Astrocyte of the cerebellum (primary cell): ENCODE data around the gene DIAPH2.

Experiments used
- DNase-seq: peaks from one replicate; pipeline ENCODE4 v3.0.0-alpha.2; 2011; ENCODE audit warnings: low read depth
- H3K4me3 ChIP-seq: 2 replicates; pipeline ENCODE4 v1.5.1; 2011; ENCODE audit warnings: mild to moderate bottlenecking, low read depth, low read length, moderate library complexity
- CTCF ChIP-seq: IDR thresholded peaks from 2 replicates; pipeline ENCODE4 v1.5.1; 2012; ENCODE audit warnings: low read length, low read depth, moderate library complexity, mild to moderate bottlenecking; ENCODE audit errors: missing control alignments
- in situ Hi-C: cut with HindIII; loops from 2 replicates; pipeline ENCODE4 v1.10.0; 2017; ENCODE audit warnings: low sequenced_read_pairs

The DIAPH2 gene

DNA sequence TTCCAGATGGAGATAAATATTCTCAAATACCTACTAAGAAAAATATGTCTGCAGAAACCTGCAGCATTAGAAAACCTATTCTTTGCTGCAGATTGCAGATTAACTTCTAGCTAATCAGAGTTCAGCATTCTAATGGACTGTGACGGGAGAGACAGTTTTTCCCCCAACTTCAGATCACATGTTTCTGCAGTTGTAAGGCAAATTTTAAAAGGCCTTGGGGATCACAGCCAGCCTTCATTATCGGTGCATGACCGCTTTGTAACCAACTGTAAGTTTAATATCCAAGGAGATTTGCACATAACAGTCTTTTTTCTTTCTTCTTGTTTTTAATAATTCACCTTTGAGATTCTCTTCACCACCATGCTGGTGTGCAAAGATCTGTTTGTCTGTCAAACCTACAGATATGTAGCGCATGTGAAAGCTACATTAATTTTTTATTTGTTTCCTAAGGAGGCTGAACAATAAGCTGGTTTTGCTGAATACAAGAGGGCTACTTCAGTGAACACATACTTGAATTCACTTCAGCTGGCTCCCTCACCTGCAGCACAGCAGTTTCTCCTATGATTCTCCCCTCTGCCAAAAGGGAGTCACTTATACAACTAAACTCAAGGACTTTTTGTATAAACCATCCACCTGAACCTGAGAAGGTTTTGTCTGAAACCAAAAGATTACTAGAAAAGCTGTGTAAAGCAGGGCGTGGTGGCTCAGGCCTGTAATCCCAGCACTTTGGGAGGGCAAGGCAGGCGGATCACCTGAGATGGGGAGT, 687.5 kb downstream of the DIAPH2 start:
- TF ChIP-seq CTCF, result no peak
- in situ Hi-C loops, result no loop called here
- no peak for DNase-seq
- H3K4me3 ChIP-seq, result no peak overlapping the region

- in situ Hi-C loops, result no loop called here
- no peak for DNase-seq
- no peak overlapping the region for H3K4me3 ChIP-seq
- no peak for TF ChIP-seq CTCF
Measured at GRCh38 chrX:97374266-97374665, 689.6 kb downstream of the DIAPH2 start.

DNA sequence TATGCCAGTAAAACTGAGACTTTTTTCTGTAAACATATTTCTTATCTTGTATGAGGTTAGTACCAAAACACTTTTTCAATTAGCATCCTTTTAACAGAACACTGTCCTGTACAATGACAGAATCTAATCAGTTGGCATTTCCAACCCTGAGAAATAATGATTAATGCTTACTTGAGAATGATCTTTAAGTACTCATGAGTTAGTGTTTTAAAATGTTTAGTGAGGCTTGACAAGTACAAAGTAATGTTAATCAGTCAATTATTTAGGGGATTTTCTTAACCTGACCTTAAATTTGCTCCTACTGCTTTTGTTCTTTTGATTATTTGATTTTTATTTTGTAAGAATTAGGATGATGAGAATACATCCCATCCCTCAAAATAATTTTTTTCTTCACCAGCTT, 695.6 kb downstream of the DIAPH2 start:
- H3K4me3 ChIP-seq, result no peak overlapping the region
- in situ Hi-C loops, result no loop called here
- DNase-seq, result no peak
- no peak for TF ChIP-seq CTCF

GRCh38 chrX:97384685-97385084, 700.0 kb downstream of the DIAPH2 start:
- H3K4me3 ChIP-seq, result no peak overlapping the region
- TF ChIP-seq CTCF, result no peak
- DNase-seq, result no peak
- in situ Hi-C loops, result no loop called here

GRCh38 chrX:97387004-97387403, 702.4 kb downstream of the DIAPH2 start:
- no peak overlapping the region for H3K4me3 ChIP-seq
- DNase-seq, result no peak
- no peak for TF ChIP-seq CTCF
- in situ Hi-C loops, result no loop called here

DNA sequence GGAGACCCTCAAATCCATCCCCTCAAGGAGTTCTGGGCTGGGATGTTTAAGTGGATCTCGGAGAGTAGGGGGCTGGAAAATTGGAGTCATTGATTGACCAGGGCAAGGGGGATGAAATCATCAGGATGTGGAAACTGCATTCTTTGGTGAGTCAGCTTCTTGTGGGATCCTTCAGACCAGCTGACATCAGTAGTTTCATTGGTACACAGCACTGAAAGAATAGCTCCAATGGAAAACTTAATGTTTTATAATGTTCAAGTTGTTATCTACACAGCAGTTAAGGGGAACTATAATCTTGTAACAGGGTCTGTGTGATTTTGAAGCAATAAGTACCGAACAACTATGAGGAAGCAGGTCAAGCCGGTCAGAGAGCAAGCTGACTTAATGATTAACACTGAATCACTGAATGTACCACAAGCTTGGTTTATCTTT, 705.1 kb downstream of the DIAPH2 start:
- no peak overlapping the region for H3K4me3 ChIP-seq
- in situ Hi-C loops, result no loop called here
- no peak for TF ChIP-seq CTCF
- DNase-seq, result peak; percentile 43
